Memory B cell (primary cell): ENCODE measurements around the gene PDE4D.
"Not testable (repeated sequence)": the region's sequence is repeated elsewhere in the genome, so short reads cannot be mapped to it uniquely, and the experiment has no call there.

ENCODE experiments used
- ATAC-seq: fragments of 150-1000 bp; cut with Tn5 transposase; 2 replicates; pipeline ENCODE4 v1.10.0; 2021; ENCODE audit warnings: low read depth, mild to moderate bottlenecking, moderate library complexity
- DNase-seq, 2 donors: peaks; one replicate each; pipeline ENCODE4 v3.0.0; 2022; ENCODE audit warnings: low spot score in 2 of 2
- H3K27ac Mint-ChIP-seq: one replicate; pipeline ENCODE4 v1.8.0; 2022; ENCODE audit warnings: mild to moderate bottlenecking, moderate library complexity, mixed read lengths
- H3K27me3 Mint-ChIP-seq: one replicate; pipeline ENCODE4 v1.8.0; 2022; ENCODE audit warnings: mixed read lengths
- H3K36me3 Mint-ChIP-seq: one replicate; pipeline ENCODE4 v1.8.0; 2022; ENCODE audit warnings: mild to moderate bottlenecking, mixed read lengths
- H3K4me1 Mint-ChIP-seq: one replicate; pipeline ENCODE4 v1.8.0; 2022; ENCODE audit warnings: mixed read lengths
- H3K4me3 Mint-ChIP-seq: one replicate; pipeline ENCODE4 v1.8.0; 2022; ENCODE audit warnings: mild to moderate bottlenecking, moderate library complexity, mixed read lengths
- H3K9me3 Mint-ChIP-seq: one replicate; pipeline ENCODE4 v1.8.0; 2022; ENCODE audit warnings: mixed read lengths

PDE4D gene

DNA sequence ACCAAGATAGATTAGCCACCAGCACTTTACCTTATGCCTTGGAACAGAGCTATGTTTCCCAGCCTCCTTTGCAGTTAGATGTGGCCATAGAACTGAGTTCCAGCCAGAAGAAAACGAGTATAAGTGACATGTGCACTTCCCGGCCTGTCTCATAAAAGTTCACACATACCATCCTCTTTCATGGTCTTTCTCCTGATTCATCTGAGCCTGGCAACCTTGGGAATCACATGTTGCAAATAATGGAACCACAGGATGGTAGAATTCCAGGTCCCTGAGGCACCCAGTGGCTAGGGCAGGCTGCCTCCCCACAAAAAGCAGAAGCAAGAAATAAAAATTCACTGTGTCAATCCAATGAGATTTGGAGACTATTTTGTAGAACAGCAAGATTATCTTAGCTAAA, 128.1 kb downstream of the PDE4D start:
- Mint-ChIP-seq H3K36me3 (no peaks in the 10 kb centered on the region), H3K4me3 (peak overlapping the region; percentile 94), H3K27me3 (peaks cover 4% of the 10 kb centered on the region), H3K4me1 (peaks cover 18% of the 10 kb centered on the region), H3K9me3 (no peaks in the 10 kb centered on the region), H3K27ac (peak overlapping the region; percentile 94)
- DNase-seq (no peak), ATAC-seq (no peak)

- Mint-ChIP-seq H3K4me1 (peaks cover 24% of the 10 kb centered on the region), H3K4me3 (peak overlapping the region; percentile 73), H3K36me3 (no peaks in the 10 kb centered on the region), H3K9me3 (no peaks in the 10 kb centered on the region), H3K27me3 (peaks cover 1% of the 10 kb centered on the region), H3K27ac (peak overlapping the region; percentile 94)
- ATAC-seq (peak; percentile 55), DNase-seq (no peak)
Observed at GRCh38 chr5:59764361-59764760, 129.2 kb downstream of the PDE4D start.

GRCh38 chr5:59763541-59763940, 130.0 kb downstream of the PDE4D start:
- peaks cover 23% of the 10 kb centered on the region for H3K4me1 Mint-ChIP-seq
- DNase-seq (no peak), ATAC-seq (no peak)
- no peaks in the 10 kb centered on the region for H3K36me3 Mint-ChIP-seq
- peaks cover 1% of the 10 kb centered on the region for H3K27me3 Mint-ChIP-seq
- H3K4me3 Mint-ChIP-seq: peak overlapping the region; percentile 73
- H3K9me3 Mint-ChIP-seq: no peaks in the 10 kb centered on the region
- peak overlapping the region; percentile 94 for H3K27ac Mint-ChIP-seq

GRCh38 chr5:59762232-59762631, 131.3 kb downstream of the PDE4D start:
- H3K4me3 Mint-ChIP-seq, H3K36me3 Mint-ChIP-seq, H3K9me3 Mint-ChIP-seq, DNase-seq, H3K27me3 Mint-ChIP-seq, H3K27ac Mint-ChIP-seq, ATAC-seq: not testable (repeated sequence)
- peaks cover 17% of the 10 kb centered on the region for H3K4me1 Mint-ChIP-seq

GRCh38 chr5:59760785-59761348, 132.7 kb downstream of the PDE4D start:
- H3K36me3 Mint-ChIP-seq: no peaks in the 10 kb centered on the region
- no peak overlapping the region for H3K4me3 Mint-ChIP-seq
- ATAC-seq (no peak), DNase-seq (no peak)
- H3K4me1 Mint-ChIP-seq: peaks cover 15% of the 10 kb centered on the region
- no peaks in the 10 kb centered on the region for H3K9me3 Mint-ChIP-seq
- H3K27ac Mint-ChIP-seq: no peak overlapping the region
- no peaks in the 10 kb centered on the region for H3K27me3 Mint-ChIP-seq

- no peaks in the 10 kb centered on the region for H3K36me3 Mint-ChIP-seq
- H3K9me3 Mint-ChIP-seq: no peaks in the 10 kb centered on the region
- no peaks in the 10 kb centered on the region for H3K27me3 Mint-ChIP-seq
- no peak overlapping the region for H3K4me3 Mint-ChIP-seq
- DNase-seq (no peak), ATAC-seq (no peak)
- no peak overlapping the region for H3K27ac Mint-ChIP-seq
- H3K4me1 Mint-ChIP-seq: peaks cover 11% of the 10 kb centered on the region
Observed at GRCh38 chr5:59759600-59760351, 133.8 kb downstream of the PDE4D start.

- ATAC-seq (no peak), DNase-seq (no peak)
- peaks cover 7% of the 10 kb centered on the region for H3K4me1 Mint-ChIP-seq
- H3K36me3 Mint-ChIP-seq: no peaks in the 10 kb centered on the region
- no peaks in the 10 kb centered on the region for H3K9me3 Mint-ChIP-seq
- no peak overlapping the region for H3K27ac Mint-ChIP-seq
- no peaks in the 10 kb centered on the region for H3K27me3 Mint-ChIP-seq
- H3K4me3 Mint-ChIP-seq: no peak overlapping the region
Observed at GRCh38 chr5:59758566-59758965, 135.0 kb downstream of the PDE4D start.

DNA sequence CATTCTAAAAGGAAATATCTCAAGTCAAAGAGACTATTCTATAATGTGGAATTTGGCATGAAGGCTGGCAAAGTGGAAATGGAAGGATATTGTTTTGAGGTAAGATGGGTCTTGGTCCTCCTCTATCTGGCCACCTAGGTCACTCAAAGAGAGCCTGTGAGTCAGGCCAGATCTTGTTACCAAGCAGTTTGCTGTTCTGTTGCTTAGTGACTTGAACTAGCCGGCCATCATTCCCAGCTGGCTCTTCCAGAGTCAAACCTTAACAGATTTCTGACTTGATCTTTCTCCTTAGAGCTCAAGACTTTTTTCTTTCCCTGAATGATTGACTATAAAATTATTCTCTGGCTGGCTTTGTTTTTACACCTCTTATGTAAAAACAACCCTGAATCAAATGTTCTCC, 136.1 kb downstream of the PDE4D start:
- Mint-ChIP-seq H3K27ac (no peak overlapping the region), H3K4me1 (peaks cover 10% of the 10 kb centered on the region), H3K27me3 (no peaks in the 10 kb centered on the region), H3K36me3 (no peaks in the 10 kb centered on the region), H3K9me3 (no peaks in the 10 kb centered on the region), H3K4me3 (no peak overlapping the region)
- DNase-seq (no peak), ATAC-seq (no peak)

GRCh38 chr5:59756373-59757035, 137.0 kb downstream of the PDE4D start:
- DNase-seq (no peak), ATAC-seq (no peak)
- no peaks in the 10 kb centered on the region for H3K36me3 Mint-ChIP-seq
- H3K27me3 Mint-ChIP-seq: no peaks in the 10 kb centered on the region
- H3K9me3 Mint-ChIP-seq: no peaks in the 10 kb centered on the region
- H3K4me3 Mint-ChIP-seq: no peak overlapping the region
- peaks cover 10% of the 10 kb centered on the region for H3K4me1 Mint-ChIP-seq
- H3K27ac Mint-ChIP-seq: no peak overlapping the region

DNA sequence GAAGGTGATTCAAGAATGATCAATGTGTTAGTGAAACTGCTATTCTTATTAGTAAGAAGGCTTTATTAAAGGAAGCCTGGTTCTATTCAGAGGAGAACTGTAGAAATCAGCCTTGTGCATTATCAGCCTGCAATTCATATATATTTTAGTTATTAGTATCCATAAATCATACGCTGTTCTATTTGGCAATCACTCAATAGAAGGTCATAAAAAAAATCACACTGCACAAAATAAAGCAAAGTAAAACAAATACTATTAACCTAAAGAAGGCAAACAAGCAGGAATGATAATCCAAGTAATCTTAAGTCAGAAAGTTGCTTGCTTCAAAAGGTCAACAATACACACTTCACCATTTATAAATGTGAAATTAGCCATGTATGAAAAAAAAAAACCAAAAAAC, 138.1 kb downstream of the PDE4D start:
- Mint-ChIP-seq H3K9me3 (no peaks in the 10 kb centered on the region), H3K4me1 (peaks cover 10% of the 10 kb centered on the region), H3K27me3 (no peaks in the 10 kb centered on the region), H3K36me3 (no peaks in the 10 kb centered on the region), H3K4me3 (no peak overlapping the region), H3K27ac (no peak overlapping the region)
- DNase-seq: no peak
- ATAC-seq: no peak

DNA sequence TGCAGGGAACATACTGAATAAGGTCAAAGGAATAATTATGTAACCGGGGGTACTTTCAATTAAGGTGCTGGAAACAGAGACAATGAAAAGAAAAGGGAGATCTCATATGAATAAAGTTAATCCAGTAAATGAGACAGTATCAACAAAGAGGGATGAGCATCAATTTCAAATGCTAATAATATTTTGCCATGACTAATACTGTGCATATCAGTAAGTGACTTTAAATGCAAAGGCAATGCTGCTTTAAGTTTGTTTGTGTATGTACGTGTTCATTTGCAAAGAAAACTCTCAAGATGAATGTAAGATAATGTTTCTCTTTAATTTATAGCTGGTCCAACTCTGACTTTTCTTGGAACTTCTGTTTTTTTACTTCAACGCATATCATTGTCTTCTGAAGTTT, 139.9 kb downstream of the PDE4D start:
- ATAC-seq: no peak
- H3K27ac Mint-ChIP-seq: no peak overlapping the region
- H3K4me3 Mint-ChIP-seq: no peak overlapping the region
- H3K27me3 Mint-ChIP-seq: no peaks in the 10 kb centered on the region
- peaks cover 4% of the 10 kb centered on the region for H3K4me1 Mint-ChIP-seq
- no peak for DNase-seq
- H3K9me3 Mint-ChIP-seq: no peaks in the 10 kb centered on the region
- no peaks in the 10 kb centered on the region for H3K36me3 Mint-ChIP-seq

DNA sequence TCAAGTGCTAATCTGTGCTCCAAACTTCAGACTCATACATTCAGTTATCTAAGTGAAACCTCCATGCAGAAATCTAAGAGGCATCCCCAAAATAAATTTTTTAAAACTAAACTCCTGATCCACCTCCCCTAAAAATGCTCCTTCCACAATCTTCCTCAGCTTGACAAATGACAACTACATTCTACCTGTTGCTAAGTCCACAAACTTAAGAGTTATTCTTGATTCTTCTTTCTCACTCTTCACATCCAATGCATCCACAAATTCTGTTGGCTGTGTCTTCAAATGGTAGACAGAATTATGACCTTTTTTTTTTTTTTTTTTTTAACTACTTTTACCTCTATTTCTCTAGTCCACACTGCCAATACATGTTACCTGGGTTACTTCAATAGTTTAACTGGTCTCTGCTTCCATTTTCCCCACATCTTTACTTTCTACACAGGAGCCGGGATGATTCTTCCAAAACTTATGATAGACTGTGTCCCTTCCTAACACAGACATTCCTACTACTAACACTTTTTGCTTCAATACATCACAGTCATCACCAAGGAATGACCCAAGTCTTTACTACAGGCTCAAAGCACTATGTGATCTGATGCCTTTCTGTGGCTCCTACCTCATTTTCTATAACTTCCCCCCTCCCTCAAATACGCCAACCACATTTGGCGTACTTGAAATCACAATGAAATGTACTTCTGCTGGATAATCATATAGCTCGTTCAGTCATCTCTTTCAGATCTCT, 143.6 kb downstream of the PDE4D start:
- peaks cover 5% of the 10 kb centered on the region for H3K36me3 Mint-ChIP-seq
- H3K9me3 Mint-ChIP-seq: no peaks in the 10 kb centered on the region
- peaks cover 18% of the 10 kb centered on the region for H3K4me1 Mint-ChIP-seq
- H3K4me3 Mint-ChIP-seq: no peak overlapping the region
- no peak for ATAC-seq
- H3K27ac Mint-ChIP-seq: no peak overlapping the region
- DNase-seq: no peak
- no peaks in the 10 kb centered on the region for H3K27me3 Mint-ChIP-seq

- not testable (repeated sequence) for H3K36me3 Mint-ChIP-seq, DNase-seq, H3K27me3 Mint-ChIP-seq, H3K9me3 Mint-ChIP-seq, H3K4me3 Mint-ChIP-seq, ATAC-seq
- Mint-ChIP-seq H3K4me1 (peaks cover 21% of the 10 kb centered on the region), H3K27ac (peak overlapping the region; percentile 8)
Observed at GRCh38 chr5:59748036-59748663, 145.4 kb downstream of the PDE4D start.
